ENCODE data around the gene CYB5R4.

Gene CYB5R4

DNA sequence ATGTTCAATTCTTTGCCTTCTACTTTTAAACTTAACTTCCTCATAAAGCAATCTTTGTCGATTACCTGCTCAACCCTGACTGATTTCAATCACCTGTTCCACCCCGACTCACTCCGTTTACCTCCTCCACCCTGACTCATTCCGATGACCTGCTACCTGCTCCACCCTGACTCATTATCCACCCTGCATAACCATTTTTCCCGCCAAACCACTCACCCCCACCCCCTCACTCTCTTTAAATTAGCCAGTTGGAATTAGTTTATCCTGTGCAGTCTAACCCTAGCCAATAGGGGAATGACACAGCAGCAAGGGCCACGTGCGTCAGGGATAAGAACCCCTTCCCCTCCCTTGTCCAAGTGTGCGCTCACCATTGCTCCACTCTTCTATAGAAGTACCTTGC is 117.4 kb downstream of the CYB5R4 start:
- DNase-seq (ENCODE audit: low read depth in 4 of 4, low spot score in 1 of 4): no peak

DNA sequence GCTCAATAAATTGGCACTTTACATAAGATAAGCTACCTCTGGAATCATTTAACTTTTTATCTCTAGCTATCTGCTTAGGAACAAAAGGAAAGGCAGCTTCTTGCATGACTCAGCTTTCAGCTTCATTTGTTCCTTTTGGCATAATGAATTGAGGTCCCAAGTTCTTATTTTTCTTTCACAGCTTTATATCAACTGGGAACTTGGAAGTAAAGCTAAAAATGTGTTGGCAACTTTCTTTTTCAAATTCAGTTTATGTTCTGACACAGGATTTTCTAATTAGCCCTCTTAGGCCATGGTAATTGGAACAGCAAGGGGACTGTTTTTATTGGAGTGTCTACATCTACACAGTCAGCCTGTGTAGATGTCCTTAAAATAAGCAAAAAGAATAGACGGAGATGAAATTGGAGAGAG is 118.8 kb downstream of the CYB5R4 start:
- DNase-seq (ENCODE audit: low read depth in 4 of 4, low spot score in 1 of 4): no peak

DNA sequence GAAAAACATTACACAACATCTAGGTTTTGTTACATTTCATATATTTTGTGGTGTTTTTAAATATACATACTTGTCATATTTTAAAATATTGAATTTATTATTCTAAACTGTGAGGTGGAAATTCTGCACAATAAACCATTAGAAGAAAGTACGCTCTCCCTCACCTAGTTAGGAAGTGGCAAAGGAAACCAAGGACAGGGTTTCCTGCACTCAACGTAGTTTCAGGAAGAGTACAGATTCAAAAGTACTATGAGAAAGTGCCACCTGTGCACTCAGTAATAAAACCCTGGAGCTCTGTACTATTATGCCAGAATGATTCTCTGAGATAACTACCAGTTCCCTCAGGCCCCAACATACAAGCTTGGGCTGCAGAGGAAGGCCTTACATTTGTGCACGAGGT is 119.5 kb downstream of the CYB5R4 start:
- DNase-seq (ENCODE audit: low read depth in 4 of 4, low spot score in 1 of 4): no peak

DNA sequence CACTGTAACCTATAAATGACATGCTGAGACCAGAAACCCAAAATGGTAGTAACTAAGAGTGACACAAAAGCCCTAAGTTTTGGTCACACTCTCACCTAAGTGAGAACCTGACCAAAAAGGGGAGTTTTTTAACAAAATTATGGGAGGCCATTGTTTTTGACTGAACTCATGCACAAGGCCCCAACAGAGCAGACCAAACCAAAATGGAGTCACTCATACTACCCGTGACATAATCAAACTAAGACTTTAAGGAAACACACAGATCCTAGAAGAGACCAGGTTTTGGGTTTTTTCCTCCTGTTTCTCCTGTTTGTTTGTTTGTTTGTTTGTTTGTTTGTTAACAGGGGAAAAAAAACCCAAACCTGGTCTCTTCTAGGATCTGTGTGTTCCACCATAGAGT is 124.9 kb downstream of the CYB5R4 start:
- DNase-seq (ENCODE audit: low read depth in 4 of 4, low spot score in 1 of 4): no peak

DNA sequence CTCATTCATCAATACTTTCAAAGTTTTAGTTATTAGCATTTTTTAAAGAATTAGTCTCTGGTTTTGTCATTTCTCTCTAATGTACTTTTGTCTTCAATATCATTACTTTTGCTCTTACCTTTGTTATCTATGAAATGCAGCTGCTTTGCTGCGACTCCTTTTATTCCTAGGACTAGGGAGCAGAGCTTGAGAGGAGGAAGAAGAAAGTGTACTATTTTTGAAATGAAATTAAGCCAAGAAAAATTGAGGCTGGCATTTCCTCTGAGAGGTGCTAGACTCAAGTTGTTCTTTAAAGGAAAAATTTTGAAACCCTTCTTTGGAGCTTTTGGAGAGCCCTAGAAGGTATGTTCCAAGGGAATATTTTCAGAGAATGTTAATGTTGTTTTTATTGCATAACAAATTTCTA is 125.8 kb downstream of the CYB5R4 start:
- DNase-seq (ENCODE audit: low read depth in 4 of 4, low spot score in 1 of 4): no peak

DNA sequence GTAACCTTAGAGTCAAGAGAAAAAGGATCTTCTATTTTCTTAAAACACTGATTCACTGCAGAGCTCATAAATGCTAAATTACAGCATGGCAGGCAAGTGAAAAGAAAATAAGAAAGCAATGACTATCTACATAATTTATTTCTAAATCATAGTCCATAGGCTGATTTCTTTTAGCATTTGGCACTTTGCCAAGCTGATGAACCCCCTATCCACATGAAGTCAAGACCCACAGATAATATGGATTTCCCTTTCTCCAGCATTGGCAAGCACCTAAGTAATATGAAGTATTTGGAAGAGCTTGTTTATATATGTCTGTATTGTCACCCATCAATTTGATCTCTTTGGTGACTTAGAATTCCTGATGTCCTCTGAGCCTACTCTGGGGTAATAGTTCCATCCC is 126.2 kb downstream of the CYB5R4 start:
- DNase-seq (ENCODE audit: low read depth in 4 of 4, low spot score in 1 of 4): no peak

DNA sequence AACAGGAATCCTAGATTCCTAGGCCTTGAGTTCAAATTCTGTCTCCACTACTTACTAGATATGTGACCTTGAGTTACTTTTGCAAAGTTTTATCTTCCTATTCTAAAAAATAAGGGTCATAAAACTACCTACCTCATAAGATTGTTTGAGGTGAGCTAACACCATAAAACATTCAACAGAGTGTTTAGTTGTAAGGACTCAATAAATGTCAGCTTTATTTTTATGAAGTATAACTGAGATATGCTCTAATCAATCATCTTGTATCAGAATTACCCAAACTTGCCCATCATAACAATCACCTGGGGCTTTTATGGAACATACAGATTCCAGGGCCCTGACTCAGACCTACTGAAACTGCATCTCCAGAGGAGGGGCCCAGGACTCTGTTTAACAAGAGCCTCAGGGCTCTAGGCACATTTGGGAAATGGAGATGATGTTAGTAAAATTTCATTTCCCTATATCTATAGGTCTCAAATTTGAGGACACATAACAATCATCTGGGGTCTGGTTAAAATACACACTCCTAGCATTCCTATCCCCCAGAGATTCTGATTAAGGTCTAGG is 138.6 kb downstream of the CYB5R4 start:
- DNase-seq (ENCODE audit: low read depth in 4 of 4, low spot score in 1 of 4): no peak

DNA sequence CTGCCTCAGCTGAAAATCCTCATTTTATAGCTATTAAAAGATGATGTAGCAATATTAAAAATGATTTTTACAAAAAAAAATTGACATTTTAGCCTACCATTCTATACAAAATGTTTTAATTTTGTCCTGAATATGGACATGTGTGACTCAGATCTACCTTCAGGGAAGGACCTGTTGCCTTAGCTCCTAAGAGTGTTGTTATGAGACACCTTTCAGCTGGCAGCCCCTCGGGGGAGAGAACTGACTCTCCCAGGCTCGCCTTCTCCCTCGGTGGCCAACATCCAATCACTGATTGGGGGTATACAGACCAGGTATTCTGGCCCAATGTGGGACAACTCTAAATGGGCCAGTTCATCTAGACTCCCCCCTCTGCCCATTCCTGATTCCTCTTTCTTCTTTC is 141.6 kb downstream of the CYB5R4 start:
- no peak for DNase-seq (ENCODE audit: low read depth in 4 of 4, low spot score in 1 of 4)

DNA sequence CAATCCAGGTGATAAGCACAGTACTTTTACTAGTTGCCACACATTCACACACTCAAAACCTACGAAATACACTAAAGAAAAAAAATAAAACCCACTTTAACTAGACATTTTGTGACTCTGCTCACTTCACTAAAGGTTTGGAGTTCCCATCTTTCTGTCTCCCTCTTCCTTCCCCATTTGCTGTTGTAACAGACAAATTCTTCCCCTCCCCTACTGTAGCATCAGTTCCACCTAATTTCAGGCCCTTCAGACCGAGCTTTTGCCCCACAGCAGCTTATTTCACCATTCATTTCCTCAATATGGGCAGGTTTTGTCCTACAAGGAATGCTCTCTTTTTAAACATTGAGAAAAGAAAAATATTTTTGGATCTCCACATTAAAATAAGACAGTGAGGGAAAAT is 142.7 kb downstream of the CYB5R4 start:
- DNase-seq (ENCODE audit: low read depth in 4 of 4, low spot score in 1 of 4): no peak

DNA sequence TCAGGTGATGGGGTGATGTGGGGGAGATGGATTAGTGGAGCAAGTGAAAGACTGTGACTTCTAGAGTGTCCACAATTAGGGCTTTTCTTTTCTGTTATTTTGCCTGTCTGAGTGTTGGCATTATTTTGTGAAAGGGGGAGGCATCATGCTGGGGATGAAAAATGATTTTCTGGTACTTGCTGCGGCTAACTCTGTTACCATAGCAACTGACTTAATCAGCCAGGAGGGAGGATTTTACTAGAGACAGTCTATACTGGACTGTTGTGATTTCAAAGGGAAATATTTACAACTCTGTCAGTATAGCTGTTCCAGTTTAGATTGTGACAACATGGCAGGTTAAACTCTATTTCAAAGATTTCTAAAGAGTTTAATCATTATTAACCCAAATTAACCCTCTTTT is 143.6 kb downstream of the CYB5R4 start:
- DNase-seq (ENCODE audit: low read depth in 4 of 4, low spot score in 1 of 4): no peak

DNA sequence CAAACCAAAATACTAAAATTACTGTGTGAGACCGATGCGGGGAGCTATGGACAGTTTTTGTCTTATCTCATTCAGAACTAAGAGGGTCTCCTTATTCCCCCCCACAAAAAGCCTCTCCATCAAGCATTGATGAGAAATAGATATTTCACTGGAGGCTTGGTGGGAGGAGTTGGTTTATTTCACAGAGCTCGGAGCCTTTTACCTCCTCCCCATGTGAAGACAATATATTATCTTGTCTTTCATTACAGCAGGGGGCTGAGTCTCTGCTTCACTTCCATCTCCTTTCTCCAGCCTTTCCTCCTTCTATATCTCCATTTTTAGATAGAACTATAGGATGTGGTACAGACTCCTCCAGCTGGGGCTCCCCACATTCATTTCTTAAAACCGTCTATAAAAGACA is 144.2 kb downstream of the CYB5R4 start:
- no peak for DNase-seq (ENCODE audit: low read depth in 4 of 4, low spot score in 1 of 4)

DNA sequence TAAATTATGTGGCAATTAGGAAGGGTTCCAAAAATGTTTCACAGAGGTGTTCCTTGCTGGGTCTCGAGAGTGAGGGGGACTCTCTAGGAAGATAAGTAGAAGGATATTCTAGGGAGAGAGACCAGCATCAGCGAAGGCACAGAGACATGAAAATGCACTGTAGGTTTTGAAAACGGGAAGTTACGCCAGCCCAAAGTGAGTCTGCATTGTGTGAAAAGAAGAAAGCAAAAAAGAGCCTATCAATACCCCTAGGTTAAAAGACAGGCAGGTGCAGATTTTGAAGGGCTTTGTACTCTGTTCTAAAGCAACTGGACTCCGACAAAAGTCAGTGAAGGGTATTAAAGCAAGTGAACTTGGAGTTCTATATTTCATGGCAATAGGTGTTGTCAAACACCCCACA is 148.4 kb downstream of the CYB5R4 start:
- DNase-seq (ENCODE audit: low read depth in 4 of 4, low spot score in 1 of 4): no peak

DNA sequence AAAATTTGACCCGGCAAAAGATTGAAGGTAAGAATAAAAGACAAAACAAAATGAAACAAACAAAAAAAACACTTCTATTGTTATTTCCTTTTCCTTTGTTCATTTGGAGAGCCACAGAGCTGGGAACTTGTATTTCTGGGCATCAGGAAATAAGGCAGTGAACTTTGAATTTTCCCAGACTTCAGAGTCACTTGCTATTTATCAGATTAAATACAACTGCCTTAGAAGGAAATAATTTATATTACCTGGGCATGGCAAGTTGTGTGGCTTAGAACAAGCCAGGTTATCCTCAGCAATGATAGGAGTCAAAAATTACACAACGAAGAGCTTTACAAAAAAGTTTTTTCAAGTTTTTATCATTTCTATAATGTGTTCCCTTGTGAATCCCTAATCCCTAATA is 153.9 kb downstream of the CYB5R4 start:
- DNase-seq (ENCODE audit: low read depth in 4 of 4, low spot score in 1 of 4): no peak

DNA sequence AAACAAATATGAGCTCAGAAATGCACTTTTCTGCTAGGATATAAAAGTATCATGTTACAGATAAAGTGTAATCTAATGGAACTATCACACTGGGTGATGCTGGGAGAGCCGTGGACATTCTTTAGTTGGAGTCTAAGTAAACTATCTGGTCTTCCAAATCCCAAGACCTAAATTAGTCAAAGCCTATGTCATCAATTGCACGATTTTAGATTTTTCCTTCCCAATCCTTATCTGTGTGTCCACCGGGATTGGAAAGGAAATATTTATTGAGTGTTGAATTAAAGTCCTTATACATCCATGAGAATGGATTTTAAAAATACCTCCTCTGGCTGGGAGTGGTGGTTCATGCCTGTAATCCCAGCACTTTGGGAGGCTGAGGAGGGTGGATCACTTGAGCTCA is 154.4 kb downstream of the CYB5R4 start:
- DNase-seq (ENCODE audit: low read depth in 4 of 4, low spot score in 1 of 4): no peak

DNA sequence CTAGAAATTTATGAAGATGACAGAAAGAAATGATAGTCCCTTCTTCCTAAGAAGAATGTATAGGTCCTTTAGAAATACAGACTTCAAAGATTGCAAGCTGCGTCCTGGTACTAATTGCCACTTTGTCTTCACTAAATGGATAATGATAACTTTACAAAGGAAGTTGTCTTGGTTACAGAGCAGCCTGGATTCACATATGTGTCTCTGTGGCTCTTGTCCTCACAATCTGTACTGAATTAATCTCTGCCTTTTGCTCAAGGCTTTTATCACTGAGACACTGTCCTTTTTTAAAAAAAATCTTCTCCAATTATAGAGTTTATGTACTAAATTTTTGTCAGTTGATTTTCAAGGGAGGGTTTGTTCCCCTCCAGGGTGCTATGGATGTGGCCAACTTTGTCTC is 156.5 kb downstream of the CYB5R4 start:
- DNase-seq (ENCODE audit: low read depth in 4 of 4, low spot score in 1 of 4): no peak
